ENCODE data around the gene MYCL.

DNA sequence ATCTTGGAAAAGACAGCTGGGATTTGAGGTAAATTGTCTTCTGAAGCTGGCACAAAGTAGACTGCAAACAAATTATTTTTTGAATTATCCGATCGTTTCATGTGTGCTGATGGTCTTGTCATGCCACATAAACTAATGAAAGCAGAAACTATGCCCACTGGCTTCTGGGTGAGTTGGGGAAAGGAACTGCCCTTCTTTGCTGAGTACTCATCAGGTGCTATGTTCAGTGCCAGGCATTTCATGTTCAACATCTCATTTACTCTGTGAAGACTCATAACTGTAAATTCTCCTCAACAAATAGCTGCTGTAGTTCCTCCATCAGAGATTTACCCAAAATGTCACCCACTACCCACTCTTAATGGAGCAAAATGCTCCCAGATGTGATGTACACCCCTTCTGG lies 19.6 kb downstream of the MYCL start:
- TF ChIP-seq, protein P1, sequence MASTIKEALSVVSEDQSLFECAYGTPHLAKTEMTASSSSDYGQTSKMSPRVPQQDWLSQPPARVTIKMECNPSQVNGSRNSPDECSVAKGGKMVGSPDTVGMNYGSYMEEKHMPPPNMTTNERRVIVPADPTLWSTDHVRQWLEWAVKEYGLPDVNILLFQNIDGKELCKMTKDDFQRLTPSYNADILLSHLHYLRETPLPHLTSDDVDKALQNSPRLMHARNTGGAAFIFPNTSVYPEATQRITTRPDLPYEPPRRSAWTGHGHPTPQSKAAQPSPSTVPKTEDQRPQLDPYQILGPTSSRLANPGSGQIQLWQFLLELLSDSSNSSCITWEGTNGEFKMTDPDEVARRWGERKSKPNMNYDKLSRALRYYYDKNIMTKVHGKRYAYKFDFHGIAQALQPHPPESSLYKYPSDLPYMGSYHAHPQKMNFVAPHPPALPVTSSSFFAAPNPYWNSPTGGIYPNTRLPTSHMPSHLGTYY (CRISPR knock-in tag; IDR thresholded peaks at IDR 0.05): no peak
- TF ChIP-seq, protein P2, sequence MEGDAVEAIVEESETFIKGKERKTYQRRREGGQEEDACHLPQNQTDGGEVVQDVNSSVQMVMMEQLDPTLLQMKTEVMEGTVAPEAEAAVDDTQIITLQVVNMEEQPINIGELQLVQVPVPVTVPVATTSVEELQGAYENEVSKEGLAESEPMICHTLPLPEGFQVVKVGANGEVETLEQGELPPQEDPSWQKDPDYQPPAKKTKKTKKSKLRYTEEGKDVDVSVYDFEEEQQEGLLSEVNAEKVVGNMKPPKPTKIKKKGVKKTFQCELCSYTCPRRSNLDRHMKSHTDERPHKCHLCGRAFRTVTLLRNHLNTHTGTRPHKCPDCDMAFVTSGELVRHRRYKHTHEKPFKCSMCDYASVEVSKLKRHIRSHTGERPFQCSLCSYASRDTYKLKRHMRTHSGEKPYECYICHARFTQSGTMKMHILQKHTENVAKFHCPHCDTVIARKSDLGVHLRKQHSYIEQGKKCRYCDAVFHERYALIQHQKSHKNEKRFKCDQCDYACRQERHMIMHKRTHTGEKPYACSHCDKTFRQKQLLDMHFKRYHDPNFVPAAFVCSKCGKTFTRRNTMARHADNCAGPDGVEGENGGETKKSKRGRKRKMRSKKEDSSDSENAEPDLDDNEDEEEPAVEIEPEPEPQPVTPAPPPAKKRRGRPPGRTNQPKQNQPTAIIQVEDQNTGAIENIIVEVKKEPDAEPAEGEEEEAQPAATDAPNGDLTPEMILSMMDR (IDR thresholded peaks at IDR 0.05): no peak
- TF ChIP-seq, protein P3, sequence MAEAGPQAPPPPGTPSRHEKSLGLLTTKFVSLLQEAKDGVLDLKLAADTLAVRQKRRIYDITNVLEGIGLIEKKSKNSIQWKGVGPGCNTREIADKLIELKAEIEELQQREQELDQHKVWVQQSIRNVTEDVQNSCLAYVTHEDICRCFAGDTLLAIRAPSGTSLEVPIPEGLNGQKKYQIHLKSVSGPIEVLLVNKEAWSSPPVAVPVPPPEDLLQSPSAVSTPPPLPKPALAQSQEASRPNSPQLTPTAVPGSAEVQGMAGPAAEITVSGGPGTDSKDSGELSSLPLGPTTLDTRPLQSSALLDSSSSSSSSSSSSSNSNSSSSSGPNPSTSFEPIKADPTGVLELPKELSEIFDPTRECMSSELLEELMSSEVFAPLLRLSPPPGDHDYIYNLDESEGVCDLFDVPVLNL (CRISPR knock-in tag; IDR thresholded peaks at IDR 0.05; ENCODE audit: borderline replicate concordance, low read depth): no peak
- TF ChIP-seq, protein P4, sequence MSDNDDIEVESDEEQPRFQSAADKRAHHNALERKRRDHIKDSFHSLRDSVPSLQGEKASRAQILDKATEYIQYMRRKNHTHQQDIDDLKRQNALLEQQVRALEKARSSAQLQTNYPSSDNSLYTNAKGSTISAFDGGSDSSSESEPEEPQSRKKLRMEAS (CRISPR knock-in tag; IDR thresholded peaks at IDR 0.05): no peak
- TF ChIP-seq CREM (CRISPR knock-in tag; IDR thresholded peaks at IDR 0.05) (no peak), FOXK1 (CRISPR knock-in tag; IDR thresholded peaks at IDR 0.05) (no peak), FOXJ3 (CRISPR knock-in tag; IDR thresholded peaks at IDR 0.05; ENCODE audit: borderline replicate concordance) (no peak), ESRRA (CRISPR knock-in tag; IDR thresholded peaks at IDR 0.05; ENCODE audit: borderline replicate concordance) (no peak), TEAD4 (CRISPR knock-in tag; IDR thresholded peaks at IDR 0.05) (no peak)
- TF ChIP-seq, protein P5, sequence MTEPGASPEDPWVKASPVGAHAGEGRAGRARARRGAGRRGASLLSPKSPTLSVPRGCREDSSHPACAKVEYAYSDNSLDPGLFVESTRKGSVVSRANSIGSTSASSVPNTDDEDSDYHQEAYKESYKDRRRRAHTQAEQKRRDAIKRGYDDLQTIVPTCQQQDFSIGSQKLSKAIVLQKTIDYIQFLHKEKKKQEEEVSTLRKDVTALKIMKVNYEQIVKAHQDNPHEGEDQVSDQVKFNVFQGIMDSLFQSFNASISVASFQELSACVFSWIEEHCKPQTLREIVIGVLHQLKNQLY (CRISPR knock-in tag; IDR thresholded peaks at IDR 0.05): no peak
- TF ChIP-seq, protein P6, sequence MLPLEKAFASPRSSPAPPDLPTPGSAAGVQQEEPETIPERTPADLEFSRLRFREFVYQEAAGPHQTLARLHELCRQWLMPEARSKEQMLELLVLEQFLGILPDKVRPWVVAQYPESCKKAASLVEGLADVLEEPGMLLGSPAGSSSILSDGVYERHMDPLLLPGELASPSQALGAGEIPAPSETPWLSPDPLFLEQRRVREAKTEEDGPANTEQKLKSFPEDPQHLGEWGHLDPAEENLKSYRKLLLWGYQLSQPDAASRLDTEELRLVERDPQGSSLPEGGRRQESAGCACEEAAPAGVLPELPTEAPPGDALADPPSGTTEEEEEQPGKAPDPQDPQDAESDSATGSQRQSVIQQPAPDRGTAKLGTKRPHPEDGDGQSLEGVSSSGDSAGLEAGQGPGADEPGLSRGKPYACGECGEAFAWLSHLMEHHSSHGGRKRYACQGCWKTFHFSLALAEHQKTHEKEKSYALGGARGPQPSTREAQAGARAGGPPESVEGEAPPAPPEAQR (CRISPR knock-in tag; IDR thresholded peaks at IDR 0.05): no peak
- TF ChIP-seq, protein P7, sequence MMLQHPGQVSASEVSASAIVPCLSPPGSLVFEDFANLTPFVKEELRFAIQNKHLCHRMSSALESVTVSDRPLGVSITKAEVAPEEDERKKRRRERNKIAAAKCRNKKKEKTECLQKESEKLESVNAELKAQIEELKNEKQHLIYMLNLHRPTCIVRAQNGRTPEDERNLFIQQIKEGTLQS (CRISPR knock-in tag; conservative IDR thresholded peaks at IDR 0.05): no peak
